Mammary epithelial cell (primary cell): ENCODE results near the gene SOBP.

Experiments used
- EZH2 ChIP-seq: IDR thresholded peaks from 2 replicates; pipeline ENCODE4 v1.6.1; 2012; ENCODE audit warnings: low read length, inconsistent platforms, borderline replicate concordance
- TF ChIP-seq, protein P1 (sequence below), 2 donors: IDR thresholded peaks in 1 of 2; conservative IDR thresholded peaks in 1 of 2; 2 replicates each; pipeline ENCODE4 v1.5.1; 2011 to 2012; ENCODE audit warnings: inconsistent platforms in 2 of 2, low read length in 2 of 2, mild to moderate bottlenecking in 2 of 2, control low read depth in 1 of 2, low read depth in 1 of 2; ENCODE audit not compliant: insufficient read depth in 1 of 2; ENCODE audit errors: extremely low read depth in 1 of 2

DNA sequence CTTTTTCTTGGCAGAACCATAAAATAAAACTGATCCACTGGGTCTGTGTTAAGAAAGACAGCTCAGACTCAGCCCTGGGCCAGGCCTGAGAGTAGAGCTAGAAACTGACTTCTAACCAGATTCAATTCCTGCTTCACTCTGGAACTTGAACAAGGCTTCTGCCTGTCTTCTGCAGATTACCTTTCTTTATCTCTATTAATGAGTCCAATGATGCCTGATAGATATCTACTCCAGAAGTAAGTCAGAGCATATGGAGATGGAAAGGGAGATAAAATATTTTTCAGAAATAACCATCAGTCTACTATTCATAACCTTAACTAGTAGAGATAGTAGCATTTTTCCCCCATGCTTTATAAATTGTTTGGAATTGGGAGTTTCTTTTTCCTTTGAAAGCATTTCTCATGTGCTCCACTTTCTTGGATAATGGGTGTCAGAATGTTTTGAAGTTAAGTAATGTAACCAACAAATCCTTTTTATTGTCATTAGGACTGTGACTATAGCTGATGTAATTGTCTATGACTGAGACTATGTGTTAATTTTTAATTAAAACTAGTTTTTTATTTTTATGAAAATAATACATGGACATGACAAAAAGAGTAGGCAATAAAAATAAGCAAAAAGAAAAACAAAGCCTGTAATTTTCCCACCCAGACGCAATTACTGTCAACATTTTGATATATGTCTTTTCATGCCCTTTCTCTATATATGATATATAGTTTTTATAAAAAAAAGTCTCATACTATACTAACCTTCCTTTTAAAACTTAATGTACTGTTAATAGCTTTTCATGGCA is 7.2 kb downstream of the SOBP start:
- TF ChIP-seq, protein P1, sequence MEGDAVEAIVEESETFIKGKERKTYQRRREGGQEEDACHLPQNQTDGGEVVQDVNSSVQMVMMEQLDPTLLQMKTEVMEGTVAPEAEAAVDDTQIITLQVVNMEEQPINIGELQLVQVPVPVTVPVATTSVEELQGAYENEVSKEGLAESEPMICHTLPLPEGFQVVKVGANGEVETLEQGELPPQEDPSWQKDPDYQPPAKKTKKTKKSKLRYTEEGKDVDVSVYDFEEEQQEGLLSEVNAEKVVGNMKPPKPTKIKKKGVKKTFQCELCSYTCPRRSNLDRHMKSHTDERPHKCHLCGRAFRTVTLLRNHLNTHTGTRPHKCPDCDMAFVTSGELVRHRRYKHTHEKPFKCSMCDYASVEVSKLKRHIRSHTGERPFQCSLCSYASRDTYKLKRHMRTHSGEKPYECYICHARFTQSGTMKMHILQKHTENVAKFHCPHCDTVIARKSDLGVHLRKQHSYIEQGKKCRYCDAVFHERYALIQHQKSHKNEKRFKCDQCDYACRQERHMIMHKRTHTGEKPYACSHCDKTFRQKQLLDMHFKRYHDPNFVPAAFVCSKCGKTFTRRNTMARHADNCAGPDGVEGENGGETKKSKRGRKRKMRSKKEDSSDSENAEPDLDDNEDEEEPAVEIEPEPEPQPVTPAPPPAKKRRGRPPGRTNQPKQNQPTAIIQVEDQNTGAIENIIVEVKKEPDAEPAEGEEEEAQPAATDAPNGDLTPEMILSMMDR (conservative IDR thresholded peaks at IDR 0.05 in 1 of 2, IDR thresholded peaks at IDR 0.05 in 1 of 2; ENCODE audit: extremely low read depth in 1 of 2, insufficient read depth in 1 of 2, low read depth in 1 of 2, low read length in 2 of 2), result no peak
- no peak for TF ChIP-seq EZH2
